Neural progenitor cell (in vitro differentiated cells): ENCODE measurements around the gene NFS1.
"Not testable (repeated sequence)": the region's sequence is repeated elsewhere in the genome, so short reads cannot be mapped to it uniquely, and the experiment has no call there.

Experiments used
- CTCF ChIP-seq: fragments of 200-600 bp; sonication (generic); IDR thresholded peaks from 2 replicates; pipeline ENCODE4 v1.5.1; 2017; ENCODE audit warnings: antibody characterized with exemption, mild to moderate bottlenecking
- EZH2 ChIP-seq: fragments of 200-600 bp; sonication (generic); IDR thresholded peaks from 2 replicates; pipeline ENCODE4 v1.6.1; 2017; ENCODE audit warnings: antibody characterized with exemption, mild to moderate bottlenecking, moderate library complexity
- EZH2phosphoT487 ChIP-seq: fragments of 200-600 bp; sonication (generic); IDR thresholded peaks from 2 replicates; pipeline ENCODE4 v1.6.1; 2017; ENCODE audit warnings: antibody characterized with exemption

- not testable (repeated sequence) for TF ChIP-seq CTCF, EZH2, EZH2phosphoT487
Observed at GRCh38 chr20:35744492-35744841, 45.3 kb upstream of the NFS1 start.
